GM18520 (cell line): ENCODE measurements around the gene SUMO3.

ENCODE experiments used
- ATAC-seq: cut with Tn5 transposase; IDR thresholded peaks from one replicate; pipeline ENCODE4 v1.9.1; 2021; ENCODE audit not compliant: unreplicated experiment

The SUMO3 gene

GRCh38 chr21:44804762-44805161, 13.1 kb downstream of the SUMO3 start:
- ATAC-seq, result no peak

GRCh38 chr21:44803651-44804050, 14.2 kb downstream of the SUMO3 start:
- no peak for ATAC-seq

DNA sequence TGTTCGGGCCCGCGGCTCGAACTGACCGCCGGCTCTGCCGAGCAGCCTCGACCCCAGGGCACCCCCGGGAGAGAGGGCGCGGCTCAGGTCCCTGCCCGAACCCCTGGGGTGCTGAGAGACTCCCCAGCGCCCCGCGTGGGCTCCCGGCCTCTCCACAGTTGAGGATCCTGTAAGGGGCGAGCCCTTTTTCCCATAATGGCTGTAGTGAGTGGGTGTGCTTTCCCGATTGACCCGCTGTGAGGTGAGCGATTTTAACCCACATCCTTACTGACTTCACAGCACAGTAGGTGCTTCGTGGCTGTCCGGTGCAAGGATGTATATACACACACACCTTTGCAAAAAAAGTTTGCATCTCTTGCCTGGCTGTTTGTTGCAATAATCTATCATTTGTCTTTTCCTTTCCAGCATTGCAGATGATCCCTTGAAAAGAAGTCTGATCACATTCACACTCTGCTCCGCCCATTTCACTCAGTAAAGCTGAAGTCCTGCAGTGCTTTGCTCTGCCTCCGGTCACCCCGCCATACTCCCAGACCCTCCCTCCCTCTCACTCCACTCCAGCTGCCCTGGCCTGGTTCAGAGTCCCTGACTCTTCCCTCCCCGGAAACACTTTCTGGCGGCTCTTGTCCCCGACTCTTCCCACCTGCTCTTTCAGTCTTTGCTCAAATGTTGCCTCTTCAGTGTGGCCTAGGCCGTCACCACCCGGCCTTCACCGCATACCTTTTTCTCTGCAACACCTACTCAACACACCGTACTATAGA, 15.3 kb downstream of the SUMO3 start:
- ATAC-seq, result no peak

DNA sequence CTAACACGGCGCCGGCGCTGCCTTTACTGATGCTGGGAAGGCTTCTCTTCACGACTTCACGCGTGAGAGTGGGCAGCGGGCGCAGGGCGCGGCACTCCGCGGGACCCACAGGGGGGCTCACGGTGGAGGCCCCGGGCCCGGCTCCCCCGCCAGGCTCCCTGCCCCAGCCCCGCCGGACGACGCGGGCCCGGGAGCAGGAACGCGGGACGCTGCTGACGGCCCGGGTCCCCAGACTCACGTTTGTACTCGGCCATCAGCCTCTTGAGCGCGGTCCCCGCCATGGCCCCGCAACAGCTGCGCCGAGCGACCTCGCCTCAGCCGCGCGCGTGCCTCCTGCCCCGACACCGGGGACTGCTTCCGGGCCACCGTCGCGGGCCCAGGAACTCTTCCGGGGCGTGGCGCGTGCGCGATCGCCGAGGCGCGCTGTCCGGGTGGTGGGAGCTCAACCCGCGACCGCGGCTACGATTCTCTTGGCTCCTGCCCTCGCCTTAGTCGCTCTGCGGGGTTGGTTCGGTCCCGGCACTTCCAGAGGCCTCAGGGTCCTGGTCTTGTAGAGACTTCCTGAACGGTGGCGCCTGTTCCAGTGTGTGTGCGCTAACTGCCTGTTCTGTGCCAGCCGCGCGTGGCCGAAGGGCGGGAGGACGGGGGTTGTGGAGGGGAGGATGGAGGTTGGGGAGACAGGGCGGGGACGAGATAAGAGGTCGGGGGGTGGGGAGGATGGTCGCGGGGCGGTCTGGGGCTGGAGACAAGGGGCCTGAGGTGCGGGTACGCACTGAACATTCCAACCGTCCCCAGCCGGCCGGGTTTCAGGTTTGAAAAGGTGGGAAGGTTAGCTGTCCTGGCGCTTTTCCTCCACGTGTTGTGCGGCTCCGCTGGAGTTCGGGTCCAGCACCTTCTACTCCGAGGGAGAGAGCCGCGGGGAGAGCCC, 16.1 kb downstream of the SUMO3 start, which contains the start of gene UBE2G2:
Gene UBE2G2, minus strand, starts transcription at position 353 of the 928 bp plus-strand sequence. Its CDS starts 72 bp downstream, at position 281.
- ATAC-seq, result peak; percentile 66

DNA sequence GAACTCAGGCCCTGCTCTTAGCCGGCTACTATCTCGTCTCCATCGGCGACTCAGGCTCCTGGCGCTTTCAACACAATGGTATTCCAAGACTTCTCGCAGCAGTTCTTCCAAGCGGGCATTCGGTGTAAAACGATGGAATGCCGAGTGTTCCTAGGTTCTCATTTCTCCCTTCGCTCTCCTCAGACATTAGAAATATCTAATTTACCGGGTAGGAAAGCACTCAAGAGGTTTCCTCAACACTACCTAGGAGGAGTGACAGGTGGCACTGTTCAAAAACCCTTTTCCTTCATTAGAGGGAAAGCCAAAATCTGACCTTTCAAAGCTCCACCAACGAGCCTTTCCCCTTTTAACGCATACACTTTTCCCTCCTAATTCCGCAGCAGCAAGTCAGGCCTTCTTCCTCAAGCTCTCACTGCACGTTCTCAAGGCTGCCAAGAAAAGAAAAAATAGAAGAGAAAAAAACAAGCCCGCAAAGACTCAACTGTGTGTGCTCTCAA, 16.8 kb downstream of the SUMO3 start:
- no peak for ATAC-seq

GRCh38 chr21:44800103-44800502, 17.8 kb downstream of the SUMO3 start:
- no peak for ATAC-seq

- ATAC-seq, result no peak
These were observed 18.2 kb downstream of the SUMO3 start for GRCh38 chr21:44799646-44800045.

- ATAC-seq, result no peak
These were observed 20.1 kb downstream of the SUMO3 start for GRCh38 chr21:44797775-44798174.

DNA sequence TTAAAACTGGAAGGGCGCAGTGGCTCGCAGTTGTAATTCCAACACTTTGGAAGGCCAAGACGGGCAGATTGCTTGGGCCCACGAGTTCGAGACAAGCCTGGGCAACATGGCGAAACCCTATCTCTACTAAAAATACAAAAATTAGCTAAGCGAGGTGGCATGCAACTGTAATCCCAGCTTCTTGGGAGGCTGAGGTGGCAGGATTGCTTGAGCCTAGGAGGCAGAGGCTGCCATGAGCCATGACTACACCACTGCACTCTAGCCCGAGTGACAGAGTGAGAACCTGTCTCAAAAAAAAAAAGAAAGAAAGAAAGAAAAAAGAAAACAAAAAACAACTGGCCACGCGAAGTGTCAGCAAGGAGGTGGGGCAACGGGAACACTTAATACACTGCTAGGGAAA, 22.5 kb downstream of the SUMO3 start:
- no peak for ATAC-seq

GRCh38 chr21:44793592-44794374, 24.1 kb downstream of the SUMO3 start:
- ATAC-seq, result no peak

- ATAC-seq, result no peak
These were observed 24.9 kb downstream of the SUMO3 start for GRCh38 chr21:44792702-44793591.

DNA sequence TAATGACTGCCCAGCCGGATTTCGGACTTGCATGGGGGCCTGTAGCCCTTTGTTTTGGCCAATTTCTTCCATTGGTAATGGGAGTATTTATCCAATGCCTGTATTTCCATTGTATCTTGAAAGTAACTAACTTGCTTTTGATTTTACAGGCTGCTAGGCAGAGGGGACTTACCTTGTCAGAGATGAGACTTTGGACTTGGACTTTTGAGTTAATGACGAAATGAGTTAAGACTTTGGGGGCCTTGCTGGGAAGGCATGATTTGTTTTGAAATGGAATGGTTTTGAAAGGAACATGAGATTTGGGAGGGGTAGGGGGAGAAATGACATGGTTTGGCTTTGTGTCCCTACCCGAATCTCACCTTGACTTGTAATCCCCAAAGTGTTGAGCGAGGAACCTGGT, 25.9 kb downstream of the SUMO3 start:
- no peak for ATAC-seq

GRCh38 chr21:44791246-44791645, 26.6 kb downstream of the SUMO3 start:
- no peak for ATAC-seq

DNA sequence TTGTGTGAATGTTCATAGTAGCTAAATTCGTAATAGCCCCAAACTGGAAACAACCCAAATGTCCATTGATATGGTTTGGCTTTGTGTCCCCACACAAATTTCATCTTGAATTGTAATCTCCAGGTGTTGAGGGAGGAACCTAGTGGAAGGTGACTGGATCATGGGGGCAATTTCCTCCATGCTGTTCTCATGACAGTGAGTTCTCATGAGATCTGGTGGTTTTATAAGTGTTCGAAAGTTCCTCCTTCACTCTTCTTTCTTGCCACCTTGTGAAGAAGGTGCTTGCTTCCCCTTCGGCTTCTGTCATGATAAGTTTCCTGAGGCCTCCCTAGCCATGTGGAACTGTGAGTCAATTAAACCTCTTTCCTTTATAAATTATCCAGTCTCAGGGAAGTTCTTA, 27.5 kb downstream of the SUMO3 start:
- no peak for ATAC-seq

DNA sequence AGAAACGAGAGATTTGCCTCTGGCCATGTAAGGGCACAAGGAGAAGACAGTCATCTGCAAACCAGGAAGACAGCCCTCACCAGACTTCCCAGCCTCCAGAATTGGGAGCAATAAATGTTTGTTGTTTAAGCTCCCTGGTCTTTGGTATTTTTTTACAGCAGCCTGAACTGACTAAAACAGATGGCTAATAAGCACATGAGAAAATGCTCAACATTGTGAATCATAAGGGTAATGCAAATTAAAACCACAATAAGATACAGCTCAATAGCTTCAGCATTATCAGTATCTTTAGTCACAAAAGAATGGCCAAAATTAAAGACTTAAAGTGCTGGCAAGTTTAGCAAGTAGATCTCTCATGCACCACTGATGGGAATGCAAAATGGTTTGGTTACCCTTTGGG, 28.0 kb downstream of the SUMO3 start:
- no peak for ATAC-seq

DNA sequence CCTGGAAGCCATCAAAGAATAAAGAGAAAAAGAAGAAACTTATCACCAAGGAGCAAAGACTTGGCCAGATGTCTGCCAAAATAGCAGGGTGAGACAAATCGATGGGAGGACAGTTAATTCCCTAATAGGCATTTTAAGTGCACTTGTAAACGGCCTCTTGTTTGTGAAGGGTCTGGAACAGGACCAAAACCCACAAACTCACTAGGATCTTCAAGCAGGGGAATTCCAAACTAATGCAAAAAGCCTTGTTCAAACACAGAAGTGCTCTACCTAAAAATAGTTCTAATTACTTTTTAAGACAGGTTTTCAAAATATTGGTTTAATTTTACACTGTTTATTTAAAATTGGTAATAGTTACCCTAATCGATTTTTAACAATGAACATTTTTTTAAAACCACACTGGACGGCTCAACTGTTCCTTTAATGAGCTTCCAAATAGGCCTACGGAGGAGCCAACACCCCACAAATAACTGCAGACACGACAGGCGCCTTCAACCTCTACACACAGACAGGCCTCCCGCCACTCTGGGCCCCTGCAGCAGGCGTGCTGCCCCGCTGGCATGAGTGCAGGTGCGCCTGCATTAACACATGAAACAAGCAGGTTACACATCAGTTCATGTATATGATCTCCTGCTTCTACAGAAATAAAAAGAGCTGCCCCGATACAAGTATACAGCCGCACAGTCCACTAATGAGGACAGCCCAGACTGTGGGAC, 32.1 kb downstream of the SUMO3 start:
- ATAC-seq, result no peak

- ATAC-seq, result no peak
These were observed 33.1 kb downstream of the SUMO3 start for GRCh38 chr21:44784810-44785209.

DNA sequence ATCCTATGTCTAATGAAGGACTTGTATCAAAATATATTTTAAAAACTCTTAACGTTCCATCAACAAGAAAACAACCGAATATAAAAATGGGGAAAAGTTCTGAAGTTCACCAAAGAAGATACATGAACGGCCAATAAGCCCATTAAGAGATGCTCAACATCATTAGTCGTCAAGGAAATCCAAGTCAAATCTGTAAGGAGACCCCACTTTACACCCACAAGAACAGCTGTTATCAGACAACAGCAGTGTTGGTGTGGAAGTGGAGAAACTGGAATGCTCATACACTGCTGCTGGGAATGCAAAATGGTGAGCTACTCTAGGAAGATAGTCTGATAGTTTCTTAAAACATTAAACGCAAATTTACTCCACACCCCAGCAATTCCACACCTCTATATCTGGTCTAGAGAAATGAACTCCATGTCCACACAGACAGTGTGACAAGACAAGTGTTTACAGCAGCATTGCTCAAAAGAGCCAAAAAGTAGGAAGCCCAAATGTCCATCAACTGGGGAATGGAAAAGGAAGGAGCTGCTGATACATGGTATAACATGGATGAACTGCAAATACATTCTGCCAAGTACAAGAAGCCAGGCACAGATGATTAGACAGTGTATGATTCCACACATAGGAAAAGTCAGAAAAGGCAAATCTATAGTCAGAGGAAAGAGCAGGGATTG, 34.7 kb downstream of the SUMO3 start:
- ATAC-seq, result no peak
